Neural cell (in vitro differentiated cells): ENCODE data around the gene DOCK9. TPM values are rescaled to one million over a fixed set of nuclear protein-coding genes. Genes with fewer than 3 reads are reported as not detected.

ENCODE experiments used
- H2AFZ ChIP-seq: fragments of 200-600, 300-800 bp; sonication (generic), shearing (Covaris generic); 2 replicates; pipeline ENCODE4 v1.6.0; 2014; ENCODE audit warnings: low read depth, mild to moderate bottlenecking, antibody characterized with exemption, low read length, moderate library complexity
- H3F3A ChIP-seq: fragments of 200-600 bp; shearing (Covaris generic); 2 replicates; pipeline ENCODE4 v1.6.1; 2016; ENCODE audit warnings: mild to moderate bottlenecking, moderate library complexity, mixed read lengths, antibody characterized with exemption, low read length; ENCODE audit not compliant: insufficient read depth, poor library complexity, severe bottlenecking
- H3K27ac ChIP-seq: fragments of 200-600, 300-800 bp; sonication (generic), shearing (Covaris generic); 2 replicates; pipeline ENCODE4 v1.5.1; 2014; ENCODE audit warnings: mild to moderate bottlenecking, low read length, moderate library complexity
- H3K27me3 ChIP-seq: fragments of 300-800, 200-600 bp; sonication (generic), shearing (Covaris generic); 2 replicates; pipeline ENCODE4 v1.6.0; 2014; ENCODE audit warnings: mild to moderate bottlenecking, low read depth, low read length, moderate library complexity; ENCODE audit not compliant: insufficient read depth
- H3K36me3 ChIP-seq: fragments of 300-800, 200-600 bp; sonication (generic), shearing (Covaris generic); 2 replicates; pipeline ENCODE4 v1.5.1; 2014; ENCODE audit warnings: mild to moderate bottlenecking, antibody characterized with exemption, low read length, moderate library complexity; ENCODE audit not compliant: insufficient read depth
- H3K4me2 ChIP-seq: fragments of 300-800, 200-600 bp; sonication (generic), shearing (Covaris generic); 2 replicates; pipeline ENCODE4 v1.6.0; 2014; ENCODE audit warnings: mild to moderate bottlenecking, low read length
- H3K4me3 ChIP-seq: fragments of 300-800, 200-600 bp; sonication (generic), shearing (Covaris generic); 2 replicates; pipeline ENCODE4 v1.5.1; 2014; ENCODE audit warnings: mild to moderate bottlenecking, low read length, moderate library complexity
- H3K79me2 ChIP-seq: fragments of 200-600 bp; shearing (Covaris generic); replicated peaks from 2 replicates; pipeline ENCODE4 v1.6.0; 2014; ENCODE audit warnings: mild to moderate bottlenecking, low read length, moderate library complexity; ENCODE audit not compliant: insufficient read depth
- H3K9ac ChIP-seq: fragments of 300-800, 200-600 bp; sonication (generic), shearing (Covaris generic); 2 replicates; pipeline ENCODE4 v1.6.1; 2016; ENCODE audit warnings: mild to moderate bottlenecking, low read length, mixed read lengths
- H3K9me2 ChIP-seq: fragments of 200-600 bp; shearing (Covaris generic); 2 replicates; pipeline ENCODE4 v1.6.1; 2016; ENCODE audit warnings: mild to moderate bottlenecking, low read length, mixed read lengths; ENCODE audit not compliant: insufficient read depth
- H3K9me3 ChIP-seq: fragments of 200-600, 300-800 bp; sonication (generic), shearing (Covaris generic); 2 replicates; pipeline ENCODE4 v1.6.1; 2016; ENCODE audit warnings: mild to moderate bottlenecking, mixed run types, low read length, moderate library complexity, mixed read lengths
- H4K20me1 ChIP-seq: fragments of 200-600 bp; shearing (Covaris generic); 2 replicates; pipeline ENCODE4 v1.6.1; 2016; ENCODE audit warnings: mild to moderate bottlenecking, mixed run types; ENCODE audit not compliant: insufficient read depth
- CTCF ChIP-seq: fragments of 450-650 bp; IDR thresholded peaks from 2 replicates; pipeline ENCODE4 v1.5.1; 2014; ENCODE audit warnings: antibody characterized with exemption, mild to moderate bottlenecking, moderate library complexity; ENCODE audit not compliant: poor library complexity, severe bottlenecking
- EP300 ChIP-seq: fragments of 450-650 bp; conservative IDR thresholded peaks from 2 replicates; pipeline ENCODE4 v1.6.1; 2014; ENCODE audit warnings: antibody characterized with exemption, mild to moderate bottlenecking, moderate library complexity; ENCODE audit not compliant: poor library complexity, severe bottlenecking
- EZH2 ChIP-seq: fragments of 200-600, 300-800 bp; shearing (Covaris generic), sonication (generic); IDR thresholded peaks from 2 replicates; pipeline ENCODE4 v1.6.1; 2014; ENCODE audit warnings: antibody characterized with exemption, low read length, borderline replicate concordance, mild to moderate bottlenecking; ENCODE audit not compliant: insufficient read depth, poor library complexity, severe bottlenecking
- MXI1 ChIP-seq: fragments of 450-650 bp; conservative IDR thresholded peaks from 2 replicates; pipeline ENCODE4 v1.6.1; 2014; ENCODE audit warnings: antibody characterized with exemption, mild to moderate bottlenecking; ENCODE audit not compliant: poor library complexity, severe bottlenecking
- POLR2AphosphoS5 ChIP-seq: IDR thresholded peaks from 2 replicates; pipeline ENCODE4 v1.6.1; 2012
- RAD21 ChIP-seq: fragments of 450-650 bp; conservative IDR thresholded peaks from 2 replicates; pipeline ENCODE4 v1.6.1; 2014; ENCODE audit warnings: antibody characterized with exemption, mild to moderate bottlenecking, moderate library complexity
- SMC3 ChIP-seq: fragments of 450-650 bp; conservative IDR thresholded peaks from 2 replicates; pipeline ENCODE4 v1.6.1; 2014; ENCODE audit warnings: antibody characterized with exemption, mild to moderate bottlenecking, moderate library complexity; ENCODE audit not compliant: poor library complexity
- TAF1 ChIP-seq: IDR thresholded peaks from 2 replicates; pipeline ENCODE4 v1.6.1; 2012; ENCODE audit warnings: low read depth
- polyA plus RNA-seq: library from polyadenylated mRNA; depleted of rRNA; stranded (reverse); fragments of >200 nt; gene quantifications from 2 replicates; pipeline ENCODE4 v1.2.3, GENCODE V29; 2014
- TF ChIP-seq, protein P1 (sequence below): IDR thresholded peaks from 2 replicates; pipeline ENCODE4 v1.6.1; 2012; ENCODE audit warnings: borderline replicate concordance

Gene DOCK9
- polyA plus RNA-seq, 1 donor from 2014 or later, result 11.4 TPM

- Histone ChIP-seq H3K4me2 (no peak overlapping the region), H3K79me2 (no peaks in the 10 kb centered on the region), H3K36me3 (no peaks in the 10 kb centered on the region), H4K20me1 (no peaks in the 10 kb centered on the region), H3K4me3 (no peak overlapping the region), H3K9ac (no peak overlapping the region), H3K27ac (no peak overlapping the region), H3F3A (no peaks in the 10 kb centered on the region), H3K9me2 (no peaks in the 10 kb centered on the region), H2AFZ (no peak overlapping the region), H3K9me3 (no peaks in the 10 kb centered on the region), H3K27me3 (no peaks in the 10 kb centered on the region)
- no peak for TF ChIP-seq EZH2
- no peak for TF ChIP-seq MXI1
- TF ChIP-seq, protein P1, sequence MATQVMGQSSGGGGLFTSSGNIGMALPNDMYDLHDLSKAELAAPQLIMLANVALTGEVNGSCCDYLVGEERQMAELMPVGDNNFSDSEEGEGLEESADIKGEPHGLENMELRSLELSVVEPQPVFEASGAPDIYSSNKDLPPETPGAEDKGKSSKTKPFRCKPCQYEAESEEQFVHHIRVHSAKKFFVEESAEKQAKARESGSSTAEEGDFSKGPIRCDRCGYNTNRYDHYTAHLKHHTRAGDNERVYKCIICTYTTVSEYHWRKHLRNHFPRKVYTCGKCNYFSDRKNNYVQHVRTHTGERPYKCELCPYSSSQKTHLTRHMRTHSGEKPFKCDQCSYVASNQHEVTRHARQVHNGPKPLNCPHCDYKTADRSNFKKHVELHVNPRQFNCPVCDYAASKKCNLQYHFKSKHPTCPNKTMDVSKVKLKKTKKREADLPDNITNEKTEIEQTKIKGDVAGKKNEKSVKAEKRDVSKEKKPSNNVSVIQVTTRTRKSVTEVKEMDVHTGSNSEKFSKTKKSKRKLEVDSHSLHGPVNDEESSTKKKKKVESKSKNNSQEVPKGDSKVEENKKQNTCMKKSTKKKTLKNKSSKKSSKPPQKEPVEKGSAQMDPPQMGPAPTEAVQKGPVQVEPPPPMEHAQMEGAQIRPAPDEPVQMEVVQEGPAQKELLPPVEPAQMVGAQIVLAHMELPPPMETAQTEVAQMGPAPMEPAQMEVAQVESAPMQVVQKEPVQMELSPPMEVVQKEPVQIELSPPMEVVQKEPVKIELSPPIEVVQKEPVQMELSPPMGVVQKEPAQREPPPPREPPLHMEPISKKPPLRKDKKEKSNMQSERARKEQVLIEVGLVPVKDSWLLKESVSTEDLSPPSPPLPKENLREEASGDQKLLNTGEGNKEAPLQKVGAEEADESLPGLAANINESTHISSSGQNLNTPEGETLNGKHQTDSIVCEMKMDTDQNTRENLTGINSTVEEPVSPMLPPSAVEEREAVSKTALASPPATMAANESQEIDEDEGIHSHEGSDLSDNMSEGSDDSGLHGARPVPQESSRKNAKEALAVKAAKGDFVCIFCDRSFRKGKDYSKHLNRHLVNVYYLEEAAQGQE, result no peak
- TF ChIP-seq POLR2AphosphoS5, result no peak
- no peak for TF ChIP-seq EP300
- TF ChIP-seq RAD21, result no peak
- no peak for TF ChIP-seq TAF1
- TF ChIP-seq CTCF, result no peak
- TF ChIP-seq SMC3, result no peak
Observed at GRCh38 chr13:98798849-98799645, 178.8 kb downstream of the DOCK9 start.

GRCh38 chr13:98797456-98797855 lies 180.4 kb downstream of the DOCK9 start:
- no peaks in the 10 kb centered on the region for H3K36me3 ChIP-seq
- no peak overlapping the region for H3K4me3 ChIP-seq
- no peaks in the 10 kb centered on the region for H3K79me2 ChIP-seq
- no peak overlapping the region for H3K4me2 ChIP-seq
- no peak overlapping the region for H2AFZ ChIP-seq
- H3K27ac ChIP-seq, result no peak overlapping the region
- TF ChIP-seq EP300 (no peak), EZH2 (no peak), TAF1 (no peak), POLR2AphosphoS5 (no peak), MXI1 (no peak), RAD21 (no peak), CTCF (no peak), SMC3 (no peak)
- TF ChIP-seq, protein P1, result no peak
- H3K9ac ChIP-seq, result no peak overlapping the region
- no peaks in the 10 kb centered on the region for H3F3A ChIP-seq
- no peaks in the 10 kb centered on the region for H3K9me3 ChIP-seq
- no peaks in the 10 kb centered on the region for H4K20me1 ChIP-seq
- H3K9me2 ChIP-seq, result no peaks in the 10 kb centered on the region
- no peaks in the 10 kb centered on the region for H3K27me3 ChIP-seq
